IMR-90 (cell line): ENCODE results near the gene GMPPB. TPM values are rescaled to one million over a fixed set of nuclear protein-coding genes. Genes with fewer than 3 reads are reported as not detected.

Experiments
- CHD1 ChIP-seq: IDR thresholded peaks from 2 replicates; pipeline ENCODE4 v1.6.1; 2012; ENCODE audit warnings: low read depth, low read length, improper control_type of control experiment
- FOS ChIP-seq: fragments of 150-350 bp; IDR thresholded peaks from 2 replicates; pipeline ENCODE4 v1.6.1; 2016; ENCODE audit warnings: low read depth, low read length
- MXI1 ChIP-seq: IDR thresholded peaks from 2 replicates; pipeline ENCODE4 v1.6.1; 2012; ENCODE audit warnings: low read depth, mild to moderate bottlenecking, low read length, moderate library complexity, borderline replicate concordance
- SMC3 ChIP-seq: fragments of 150-350 bp; IDR thresholded peaks from 2 replicates; pipeline ENCODE4 v1.6.1; 2016; ENCODE audit warnings: low read depth, mild to moderate bottlenecking, antibody characterized with exemption, low read length, moderate library complexity
- polyA plus RNA-seq, 3 experiments: library from polyadenylated mRNA; depleted of rRNA; stranded (reverse); fragments of >200 nt; gene quantifications; 2 replicates each; pipeline ENCODE4 v1.2.3, GENCODE V29; 2012; ENCODE audit warnings: low replicate concordance in 1 of 3
- total RNA-seq: library from RNA; depleted of rRNA; stranded (reverse); fragments of >200 nt; gene quantifications from 2 replicates; pipeline ENCODE4 v1.2.3, GENCODE V29; 2012
- TF ChIP-seq, protein P1 (sequence below): fragments of 150-350 bp; IDR thresholded peaks from 2 replicates; pipeline ENCODE4 v1.6.1; 2017; ENCODE audit warnings: mild to moderate bottlenecking, antibody characterized with exemption, low read length, low read depth

Gene GMPPB
- total and polyA plus RNA-seq, 2 of the 4 experiments (the other 2 are of a cell fraction) = 27.9 to 37.3 TPM

DNA sequence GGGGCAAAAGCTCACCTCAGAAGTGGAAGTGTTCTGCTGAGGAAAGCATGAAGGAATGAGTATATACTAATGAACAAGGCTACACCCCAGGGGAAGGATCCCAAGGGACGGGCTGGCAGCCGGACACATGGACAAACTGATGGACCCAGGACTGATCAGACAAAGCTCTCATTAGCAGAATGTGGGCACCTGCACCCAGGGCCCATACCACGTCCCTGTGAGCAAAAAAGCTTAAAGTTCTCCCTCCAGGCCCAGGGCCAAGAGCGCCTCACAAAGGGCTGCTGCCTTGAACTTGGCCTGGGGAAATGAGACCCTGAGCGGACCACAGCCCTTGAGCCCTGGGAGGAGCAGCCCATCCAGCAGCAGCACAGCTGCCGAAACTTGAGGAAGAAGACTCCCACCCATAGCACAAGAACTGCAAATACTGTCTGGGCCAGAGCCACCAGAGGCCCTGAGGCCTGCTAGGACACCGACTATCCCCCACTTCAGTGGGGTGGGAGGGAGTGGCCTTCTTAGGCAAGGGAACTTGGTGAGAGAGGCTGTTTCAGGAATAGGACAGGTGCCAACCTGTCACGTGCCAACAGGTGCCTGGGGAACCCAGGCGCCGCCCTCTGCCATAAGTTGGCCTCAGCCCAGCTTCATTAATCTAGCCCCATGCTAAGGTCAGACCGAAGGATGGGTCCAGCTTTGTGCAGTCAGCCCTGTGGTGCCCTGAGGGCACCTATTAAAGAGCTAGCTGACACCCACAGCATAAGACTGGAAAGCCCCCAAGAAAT, 2.3 kb upstream of the GMPPB start (continued):
- TF ChIP-seq, protein P1, sequence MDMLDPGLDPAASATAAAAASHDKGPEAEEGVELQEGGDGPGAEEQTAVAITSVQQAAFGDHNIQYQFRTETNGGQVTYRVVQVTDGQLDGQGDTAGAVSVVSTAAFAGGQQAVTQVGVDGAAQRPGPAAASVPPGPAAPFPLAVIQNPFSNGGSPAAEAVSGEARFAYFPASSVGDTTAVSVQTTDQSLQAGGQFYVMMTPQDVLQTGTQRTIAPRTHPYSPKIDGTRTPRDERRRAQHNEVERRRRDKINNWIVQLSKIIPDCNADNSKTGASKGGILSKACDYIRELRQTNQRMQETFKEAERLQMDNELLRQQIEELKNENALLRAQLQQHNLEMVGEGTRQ = no peak
- TF ChIP-seq CHD1 (no peak), SMC3 (no peak), FOS (no peak), MXI1 (no peak)
